ENCODE results near the gene CCDC122. TPM values are rescaled to one million over a fixed set of nuclear protein-coding genes. Genes with fewer than 3 reads are reported as not detected.

CCDC122 gene
- total RNA-seq, 1 experiment from 2014 or later: 5.8 TPM

GRCh38 chr13:43916828-43917227, 37.3 kb upstream of the CCDC122 start:
- DNase-seq (ENCODE audit: low read depth, low spot score) (no peak), ATAC-seq (no peak)
- H3K9me3 ChIP-seq (ENCODE audit: control insufficient read depth in 1 of 2, insufficient read depth in 1 of 2, low read depth in 1 of 2, low read length in 2 of 2): no peaks in the 10 kb centered on the region
- H3K4me3 ChIP-seq (replicated peaks in 1 of 2; ENCODE audit: low read depth in 1 of 2, low read length in 2 of 2): no peak overlapping the region
- ChIA-PET CTCF (no interaction called here), RAD21 (ENCODE audit: low non-redundant PET in 1 of 2, low total read pairs in 2 of 2, uncharacterized antibody in 2 of 2, unreplicated experiment in 2 of 2) (no interaction called here), POLR2A (no interaction called here)
- H3K9me2 ChIP-seq (ENCODE audit: insufficient read depth): no peaks in the 10 kb centered on the region
- intact Hi-C loops (cut with micrococcal nuclease): no loop called here
- H3K27me3 ChIP-seq (ENCODE audit: insufficient read depth, low read length): no peaks in the 10 kb centered on the region
- no peak overlapping the region for H2AFZ ChIP-seq (ENCODE audit: low read depth, low read length, poor library complexity, severe bottlenecking)
- no peak overlapping the region for H3K4me2 ChIP-seq (ENCODE audit: low read length)
- no peaks in the 10 kb centered on the region for H3K36me3 ChIP-seq (ENCODE audit: control insufficient read depth in 1 of 2, insufficient read depth in 2 of 2, low read length in 2 of 2)
- no peak overlapping the region for H3K9ac ChIP-seq (ENCODE audit: low read length)
- no TSS peak for BruUV-seq (replicated peaks)
- H3K79me2 ChIP-seq (ENCODE audit: insufficient read depth, low read length): no peaks in the 10 kb centered on the region
- no peak for TF ChIP-seq EGR1 (IDR thresholded peaks at IDR 0.05; ENCODE audit: low read depth)
- TF ChIP-seq JUND (IDR thresholded peaks at IDR 0.05): no peak
- no peak for TF ChIP-seq YY1 (IDR thresholded peaks at IDR 0.05; ENCODE audit: extremely low read depth, insufficient replicate concordance, low read depth, low read length)
- no peak for TF ChIP-seq SIN3A (IDR thresholded peaks at IDR 0.05; ENCODE audit: low read depth)
- TF ChIP-seq, protein P1, sequence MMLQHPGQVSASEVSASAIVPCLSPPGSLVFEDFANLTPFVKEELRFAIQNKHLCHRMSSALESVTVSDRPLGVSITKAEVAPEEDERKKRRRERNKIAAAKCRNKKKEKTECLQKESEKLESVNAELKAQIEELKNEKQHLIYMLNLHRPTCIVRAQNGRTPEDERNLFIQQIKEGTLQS (IDR thresholded peaks at IDR 0.05): no peak
- no peak for TF ChIP-seq REST (IDR thresholded peaks at IDR 0.05; ENCODE audit: low read depth)
- TF ChIP-seq ELF1 (IDR thresholded peaks at IDR 0.05; ENCODE audit: borderline replicate concordance, low read depth): no peak
- no peak for TF ChIP-seq TCF7L2 (IDR thresholded peaks at IDR 0.05; ENCODE audit: borderline replicate concordance, extremely low read depth, insufficient read depth, insufficient read length)
- TF ChIP-seq ZFX (IDR thresholded peaks at IDR 0.05): no peak
- no peak for TF ChIP-seq RAD21 (IDR thresholded peaks at IDR 0.05; ENCODE audit: low read depth)
- TF ChIP-seq CEBPB (IDR thresholded peaks at IDR 0.05; ENCODE audit: low read depth): no peak
- TF ChIP-seq, protein P2, sequence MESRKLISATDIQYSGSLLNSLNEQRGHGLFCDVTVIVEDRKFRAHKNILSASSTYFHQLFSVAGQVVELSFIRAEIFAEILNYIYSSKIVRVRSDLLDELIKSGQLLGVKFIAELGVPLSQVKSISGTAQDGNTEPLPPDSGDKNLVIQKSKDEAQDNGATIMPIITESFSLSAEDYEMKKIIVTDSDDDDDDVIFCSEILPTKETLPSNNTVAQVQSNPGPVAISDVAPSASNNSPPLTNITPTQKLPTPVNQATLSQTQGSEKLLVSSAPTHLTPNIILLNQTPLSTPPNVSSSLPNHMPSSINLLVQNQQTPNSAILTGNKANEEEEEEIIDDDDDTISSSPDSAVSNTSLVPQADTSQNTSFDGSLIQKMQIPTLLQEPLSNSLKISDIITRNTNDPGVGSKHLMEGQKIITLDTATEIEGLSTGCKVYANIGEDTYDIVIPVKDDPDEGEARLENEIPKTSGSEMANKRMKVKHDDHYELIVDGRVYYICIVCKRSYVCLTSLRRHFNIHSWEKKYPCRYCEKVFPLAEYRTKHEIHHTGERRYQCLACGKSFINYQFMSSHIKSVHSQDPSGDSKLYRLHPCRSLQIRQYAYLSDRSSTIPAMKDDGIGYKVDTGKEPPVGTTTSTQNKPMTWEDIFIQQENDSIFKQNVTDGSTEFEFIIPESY (IDR thresholded peaks at IDR 0.05; ENCODE audit: extremely low read depth, insufficient replicate concordance, low read length): no peak
- TF ChIP-seq EZH2 (IDR thresholded peaks at IDR 0.05): no peak
- TF ChIP-seq FOSL1 (IDR thresholded peaks at IDR 0.05; ENCODE audit: low read depth): no peak
- no peak for TF ChIP-seq POLR2A (IDR thresholded peaks at IDR 0.05; ENCODE audit: borderline replicate concordance, extremely low read depth, insufficient read depth, insufficient read length)
- no peak for TF ChIP-seq SRF (IDR thresholded peaks at IDR 0.05; ENCODE audit: low read depth)
- TF ChIP-seq, protein P3, sequence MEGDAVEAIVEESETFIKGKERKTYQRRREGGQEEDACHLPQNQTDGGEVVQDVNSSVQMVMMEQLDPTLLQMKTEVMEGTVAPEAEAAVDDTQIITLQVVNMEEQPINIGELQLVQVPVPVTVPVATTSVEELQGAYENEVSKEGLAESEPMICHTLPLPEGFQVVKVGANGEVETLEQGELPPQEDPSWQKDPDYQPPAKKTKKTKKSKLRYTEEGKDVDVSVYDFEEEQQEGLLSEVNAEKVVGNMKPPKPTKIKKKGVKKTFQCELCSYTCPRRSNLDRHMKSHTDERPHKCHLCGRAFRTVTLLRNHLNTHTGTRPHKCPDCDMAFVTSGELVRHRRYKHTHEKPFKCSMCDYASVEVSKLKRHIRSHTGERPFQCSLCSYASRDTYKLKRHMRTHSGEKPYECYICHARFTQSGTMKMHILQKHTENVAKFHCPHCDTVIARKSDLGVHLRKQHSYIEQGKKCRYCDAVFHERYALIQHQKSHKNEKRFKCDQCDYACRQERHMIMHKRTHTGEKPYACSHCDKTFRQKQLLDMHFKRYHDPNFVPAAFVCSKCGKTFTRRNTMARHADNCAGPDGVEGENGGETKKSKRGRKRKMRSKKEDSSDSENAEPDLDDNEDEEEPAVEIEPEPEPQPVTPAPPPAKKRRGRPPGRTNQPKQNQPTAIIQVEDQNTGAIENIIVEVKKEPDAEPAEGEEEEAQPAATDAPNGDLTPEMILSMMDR (IDR thresholded peaks at IDR 0.05 in 2 of 3, conservative IDR thresholded peaks at IDR 0.05 in 1 of 3; ENCODE audit: borderline replicate concordance in 1 of 3, insufficient read depth in 1 of 3, low read depth in 2 of 3, low read length in 2 of 3): no peak
- TF ChIP-seq POLR2AphosphoS5 (IDR thresholded peaks at IDR 0.05; ENCODE audit: low read depth, low read length): no peak
- no peak overlapping the region for H3K27ac ChIP-seq (ENCODE audit: low read depth, low read length)
- no peaks in the 10 kb centered on the region for H4K20me1 ChIP-seq (ENCODE audit: insufficient read depth)
- H3K4me1 ChIP-seq (ENCODE audit: control insufficient read depth in 1 of 2, insufficient read depth in 2 of 2, low read length in 2 of 2): no peaks in the 10 kb centered on the region

Data from HCT116 (cell line).